Endodermal cell (in vitro differentiated cells): Measurements from ENCODE around the gene HES4. TPM values are rescaled to one million over a fixed set of nuclear protein-coding genes. Genes with fewer than 3 reads are reported as not detected.

Experiments used
- DNase-seq: peaks from one replicate; pipeline ENCODE4 v3.0.0-alpha.2; 2017
- H3K27ac ChIP-seq: 2 replicates; pipeline ENCODE4 v1.5.1; 2013; ENCODE audit warnings: mild to moderate bottlenecking, low read depth, low read length, moderate library complexity
- H3K27me3 ChIP-seq: 2 replicates; pipeline ENCODE4 v1.6.1; 2013; ENCODE audit warnings: mild to moderate bottlenecking, low read length, moderate library complexity; ENCODE audit not compliant: insufficient read depth, control insufficient read depth, poor library complexity, severe bottlenecking
- H3K36me3 ChIP-seq: 2 replicates; pipeline ENCODE4 v1.7.0; 2013; ENCODE audit warnings: mild to moderate bottlenecking, low read length, moderate library complexity; ENCODE audit not compliant: control insufficient read depth, insufficient read depth
- H3K4me1 ChIP-seq: one replicate; pipeline ENCODE4 v1.7.0; 2013; ENCODE audit warnings: low read length; ENCODE audit not compliant: control insufficient read depth, insufficient read depth
- H3K4me3 ChIP-seq: 2 replicates; pipeline ENCODE4 v1.5.1; 2013; ENCODE audit warnings: mild to moderate bottlenecking, low read length, moderate library complexity
- H3K9ac ChIP-seq: 2 replicates; pipeline ENCODE4 v1.6.1; 2013; ENCODE audit warnings: mild to moderate bottlenecking, low read length, moderate library complexity; ENCODE audit not compliant: poor library complexity, severe bottlenecking; ENCODE audit errors: extremely low read depth
- H3K9me3 ChIP-seq: 2 replicates; pipeline ENCODE4 v1.6.1; 2013; ENCODE audit warnings: mild to moderate bottlenecking, low read length, moderate library complexity; ENCODE audit not compliant: control insufficient read depth
- H3K27ac Mint-ChIP-seq: 2 replicates; pipeline ENCODE4 v1.8.0; 2020; ENCODE audit warnings: mixed read lengths
- H3K27me3 Mint-ChIP-seq: 2 replicates; pipeline ENCODE4 v1.8.0; 2021; ENCODE audit warnings: mild to moderate bottlenecking, mixed read lengths; ENCODE audit not compliant: insufficient read depth
- H3K36me3 Mint-ChIP-seq: 2 replicates; pipeline ENCODE4 v1.8.0; 2020; ENCODE audit warnings: low read depth, mixed read lengths
- H3K4me1 Mint-ChIP-seq: 2 replicates; pipeline ENCODE4 v1.8.0; 2020; ENCODE audit warnings: mixed read lengths
- H3K4me3 Mint-ChIP-seq: 2 replicates; pipeline ENCODE4 v1.8.0; 2020; ENCODE audit warnings: mild to moderate bottlenecking, moderate library complexity, mixed read lengths
- H3K9me3 Mint-ChIP-seq: 2 replicates; pipeline ENCODE4 v1.8.0; 2020; ENCODE audit warnings: mild to moderate bottlenecking, mixed read lengths
- WGBS, 2 experiments: methylation state at CpG; one replicate each; pipeline versions ENCODE4 v1.1.5 to v1.1.7; 2013; ENCODE audit warnings: missing lambda C conversion rate in 2 of 2, mixed read lengths in 1 of 2; ENCODE audit not compliant: insufficient coverage in 1 of 2, insufficient read length in 1 of 2; 5-methylcytosine and 5-hydroxymethylcytosine counted together
- total RNA-seq, 2 donors: library from RNA; stranded (reverse); fragmentation: NEBNext Ultra II Directional in 1 of 2; extraction: Animal tissue kit (Norgen Biotek cat#: 25700) in 1 of 2; gene quantifications; 2 replicates in 1 of 2; 3 replicates in 1 of 2; pipeline ENCODE4 v1.2.1, GENCODE V29; 2021
- TF ChIP-seq, protein P1 (sequence below): fragments of 200-600 bp; sonication (generic); conservative IDR thresholded peaks from 2 replicates; pipeline ENCODE4 v1.5.0; 2021; ENCODE audit warnings: antibody characterized with exemption, mild to moderate bottlenecking

Gene HES4
- total RNA-seq, 2 donors from 2014 or later = 16.1 to 19.7 TPM

DNA sequence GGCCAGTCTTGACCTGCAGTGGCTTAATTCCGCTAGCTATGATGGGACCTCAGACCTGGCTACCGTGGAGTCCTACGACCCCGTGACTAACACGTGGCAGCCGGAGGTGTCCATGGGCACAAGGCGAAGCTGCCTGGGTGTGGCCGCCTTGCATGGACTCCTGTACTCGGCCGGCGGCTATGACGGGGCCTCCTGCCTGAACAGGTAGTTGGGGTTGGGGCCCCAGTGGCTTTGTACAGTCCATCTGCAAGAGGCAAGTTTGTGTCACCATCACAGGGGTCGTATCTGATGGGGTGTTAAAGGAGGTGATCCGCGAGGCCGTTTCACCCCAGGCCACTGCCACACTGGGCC is 36.6 kb downstream of the HES4 start:
- Histone ChIP-seq H3K9ac (no peak overlapping the region), H3K27me3 (peaks cover 34% of the 10 kb centered on the region), H3K9me3 (no peaks in the 10 kb centered on the region), H3K36me3 (no peaks in the 10 kb centered on the region), H3K27ac (no peak overlapping the region), H3K4me1 (no peaks in the 10 kb centered on the region), H3K4me3 (no peak overlapping the region)
- WGBS, 2 experiments = 94 to 96% methylated on average over 10 to 16 of the region's 16 CpGs
- H3K27ac Mint-ChIP-seq = no peak overlapping the region
- H3K36me3 Mint-ChIP-seq = peaks cover 8% of the 10 kb centered on the region
- no peak for DNase-seq
- no peak overlapping the region for H3K4me3 Mint-ChIP-seq
- TF ChIP-seq, protein P1, sequence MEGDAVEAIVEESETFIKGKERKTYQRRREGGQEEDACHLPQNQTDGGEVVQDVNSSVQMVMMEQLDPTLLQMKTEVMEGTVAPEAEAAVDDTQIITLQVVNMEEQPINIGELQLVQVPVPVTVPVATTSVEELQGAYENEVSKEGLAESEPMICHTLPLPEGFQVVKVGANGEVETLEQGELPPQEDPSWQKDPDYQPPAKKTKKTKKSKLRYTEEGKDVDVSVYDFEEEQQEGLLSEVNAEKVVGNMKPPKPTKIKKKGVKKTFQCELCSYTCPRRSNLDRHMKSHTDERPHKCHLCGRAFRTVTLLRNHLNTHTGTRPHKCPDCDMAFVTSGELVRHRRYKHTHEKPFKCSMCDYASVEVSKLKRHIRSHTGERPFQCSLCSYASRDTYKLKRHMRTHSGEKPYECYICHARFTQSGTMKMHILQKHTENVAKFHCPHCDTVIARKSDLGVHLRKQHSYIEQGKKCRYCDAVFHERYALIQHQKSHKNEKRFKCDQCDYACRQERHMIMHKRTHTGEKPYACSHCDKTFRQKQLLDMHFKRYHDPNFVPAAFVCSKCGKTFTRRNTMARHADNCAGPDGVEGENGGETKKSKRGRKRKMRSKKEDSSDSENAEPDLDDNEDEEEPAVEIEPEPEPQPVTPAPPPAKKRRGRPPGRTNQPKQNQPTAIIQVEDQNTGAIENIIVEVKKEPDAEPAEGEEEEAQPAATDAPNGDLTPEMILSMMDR = no peak
- peaks cover 3% of the 10 kb centered on the region for H3K4me1 Mint-ChIP-seq
- H3K27me3 Mint-ChIP-seq = peaks cover 25% of the 10 kb centered on the region
- no peaks in the 10 kb centered on the region for H3K9me3 Mint-ChIP-seq

DNA sequence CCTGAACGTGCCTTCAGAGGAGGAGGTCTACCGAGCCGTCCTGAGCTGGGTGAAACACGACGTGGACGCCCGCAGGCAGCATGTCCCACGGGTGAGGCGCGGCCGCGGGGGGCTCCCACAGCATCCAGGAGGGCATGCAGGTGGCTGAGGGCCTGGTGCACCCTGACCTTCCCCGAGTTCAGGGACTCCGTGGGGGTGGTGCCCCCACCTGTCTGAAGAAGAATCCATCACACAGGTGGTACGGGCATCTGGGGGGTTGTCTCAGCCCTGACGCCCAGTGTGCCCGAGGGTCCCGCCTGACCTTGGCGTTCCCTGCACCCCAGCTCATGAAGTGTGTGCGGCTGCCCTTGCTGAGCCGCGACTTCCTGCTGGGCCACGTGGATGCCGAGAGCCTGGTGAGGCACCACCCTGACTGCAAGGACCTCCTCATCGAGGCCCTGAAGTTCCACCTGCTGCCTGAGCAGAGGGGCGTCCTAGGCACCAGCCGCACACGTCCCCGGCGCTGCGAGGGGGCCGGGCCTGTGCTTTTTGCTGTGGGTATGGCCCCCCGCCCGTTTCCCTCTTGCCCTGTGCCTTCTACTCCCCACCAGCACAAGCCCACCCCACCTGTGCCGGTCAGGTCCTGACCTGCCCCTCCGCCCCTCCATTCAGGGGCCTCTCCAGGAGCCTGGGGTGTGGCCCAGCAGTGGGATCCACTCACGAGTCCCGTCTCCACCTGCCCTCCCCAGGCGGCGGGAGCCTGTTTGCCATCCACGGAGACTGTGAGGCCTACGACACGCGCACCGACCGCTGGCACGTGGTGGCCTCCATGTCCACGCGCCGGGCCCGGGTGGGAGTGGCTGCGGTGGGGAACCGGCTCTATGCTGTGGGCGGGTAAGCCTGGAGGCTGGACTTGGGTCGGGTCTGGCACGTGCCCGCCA is 37.3 kb downstream of the HES4 start:
- no peak overlapping the region for H3K27ac ChIP-seq
- Mint-ChIP-seq H3K9me3 (no peaks in the 10 kb centered on the region), H3K4me3 (peak overlapping the region; percentile 79), H3K4me1 (peaks cover 5% of the 10 kb centered on the region), H3K27me3 (peaks cover 18% of the 10 kb centered on the region), H3K27ac (no peak overlapping the region), H3K36me3 (peaks cover 9% of the 10 kb centered on the region)
- H3K9me3 ChIP-seq = no peaks in the 10 kb centered on the region
- no peak for DNase-seq
- H3K27me3 ChIP-seq = peaks cover 27% of the 10 kb centered on the region
- H3K9ac ChIP-seq = no peak overlapping the region
- H3K4me3 ChIP-seq = no peak overlapping the region
- TF ChIP-seq, protein P1 = no peak
- H3K4me1 ChIP-seq = no peaks in the 10 kb centered on the region
- H3K36me3 ChIP-seq = no peaks in the 10 kb centered on the region
- 95 to 96% methylated on average over 44 to 57 of the region's 57 CpGs for WGBS, 2 experiments

DNA sequence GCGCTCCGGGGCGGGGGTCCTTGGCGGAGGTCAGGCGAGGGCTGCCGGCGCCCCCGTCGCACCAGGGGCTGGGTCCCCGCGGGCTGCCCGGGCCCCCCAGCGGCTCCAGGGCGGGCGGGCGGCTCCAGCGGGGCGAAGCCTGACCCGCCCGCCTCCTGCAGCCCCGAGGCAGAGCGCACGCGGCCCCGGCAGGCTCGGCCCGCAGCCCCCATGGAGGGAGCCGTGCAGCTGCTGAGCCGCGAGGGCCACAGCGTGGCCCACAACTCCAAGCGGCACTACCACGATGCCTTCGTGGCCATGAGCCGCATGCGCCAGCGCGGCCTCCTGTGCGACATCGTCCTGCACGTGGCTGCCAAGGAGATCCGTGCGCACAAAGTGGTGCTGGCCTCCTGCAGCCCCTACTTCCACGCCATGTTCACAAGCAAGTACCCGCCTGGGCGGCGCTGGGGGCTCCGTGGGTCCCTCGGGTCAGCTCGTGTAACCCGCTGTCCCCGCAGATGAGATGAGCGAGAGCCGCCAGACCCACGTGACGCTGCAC is 38.7 kb downstream of the HES4 start:
- Mint-ChIP-seq H3K27me3 (peaks cover 11% of the 10 kb centered on the region), H3K4me1 (peaks cover 8% of the 10 kb centered on the region), H3K36me3 (peaks cover 16% of the 10 kb centered on the region), H3K4me3 (peak overlapping the region; percentile 79), H3K9me3 (no peaks in the 10 kb centered on the region), H3K27ac (no peak overlapping the region)
- H3K9me3 ChIP-seq = no peaks in the 10 kb centered on the region
- DNase-seq = peak; percentile 64
- no peak overlapping the region for H3K9ac ChIP-seq
- H3K27me3 ChIP-seq = peaks cover 13% of the 10 kb centered on the region
- TF ChIP-seq, protein P1 = no peak
- 37 to 41% methylated on average over 50 to 56 of the region's 56 CpGs for WGBS, 2 experiments
- H3K4me3 ChIP-seq = peak overlapping the region; percentile 58
- peaks cover 11% of the 10 kb centered on the region for H3K36me3 ChIP-seq
- H3K4me1 ChIP-seq = no peaks in the 10 kb centered on the region
- no peak overlapping the region for H3K27ac ChIP-seq
